NCI-H2107 (cell line): Measurements from ENCODE around the gene ANKRD18B.
"Not testable (repeated sequence)": the region's sequence is repeated elsewhere in the genome, so short reads cannot be mapped to it uniquely, and the experiment has no call there.

Experiments used
- DNase-seq: peaks from one replicate; lab custom pipeline; 2025; lab: John Stamatoyannopoulos, UW

The ANKRD18B gene

DNA sequence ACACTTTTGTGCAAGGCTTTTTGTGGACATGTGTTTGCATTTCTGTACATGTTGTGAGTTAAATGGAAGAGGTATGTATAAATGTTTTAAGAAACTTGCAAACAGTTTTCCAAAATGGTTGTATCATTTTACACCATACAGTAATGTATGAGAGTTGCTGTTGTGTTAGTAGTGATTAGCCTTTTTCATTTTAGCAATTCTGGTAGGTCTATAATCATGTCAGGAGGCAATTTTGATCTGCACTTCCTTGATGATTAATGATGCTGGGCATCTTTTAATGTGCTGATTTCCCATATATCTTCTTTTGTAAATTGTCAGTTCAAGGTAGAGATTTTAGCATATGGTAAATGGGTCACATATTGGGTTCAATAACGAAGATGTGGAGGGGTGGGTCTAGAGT, 87.3 kb downstream of the ANKRD18B start:
- DNase-seq: no peak

DNA sequence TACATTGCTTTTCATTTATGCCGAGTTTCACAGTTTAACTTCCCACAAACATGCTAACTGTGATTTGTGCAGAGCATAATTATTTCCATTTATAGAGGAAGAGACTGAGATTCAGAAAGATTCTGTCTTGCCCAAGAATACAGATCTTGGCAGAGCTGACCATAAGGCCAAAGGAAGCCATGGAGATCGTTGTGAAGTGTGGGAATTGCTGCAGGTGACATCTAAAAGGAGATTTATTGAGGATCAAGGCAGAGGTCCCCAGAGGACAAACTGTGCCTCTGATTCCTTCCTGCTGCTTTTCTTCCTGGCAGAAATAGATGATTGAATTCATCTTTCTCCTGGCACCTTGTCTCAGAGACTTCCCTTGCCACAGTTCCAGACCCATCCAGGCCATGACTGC, 88.4 kb downstream of the ANKRD18B start:
- DNase-seq: not testable (repeated sequence)

DNA sequence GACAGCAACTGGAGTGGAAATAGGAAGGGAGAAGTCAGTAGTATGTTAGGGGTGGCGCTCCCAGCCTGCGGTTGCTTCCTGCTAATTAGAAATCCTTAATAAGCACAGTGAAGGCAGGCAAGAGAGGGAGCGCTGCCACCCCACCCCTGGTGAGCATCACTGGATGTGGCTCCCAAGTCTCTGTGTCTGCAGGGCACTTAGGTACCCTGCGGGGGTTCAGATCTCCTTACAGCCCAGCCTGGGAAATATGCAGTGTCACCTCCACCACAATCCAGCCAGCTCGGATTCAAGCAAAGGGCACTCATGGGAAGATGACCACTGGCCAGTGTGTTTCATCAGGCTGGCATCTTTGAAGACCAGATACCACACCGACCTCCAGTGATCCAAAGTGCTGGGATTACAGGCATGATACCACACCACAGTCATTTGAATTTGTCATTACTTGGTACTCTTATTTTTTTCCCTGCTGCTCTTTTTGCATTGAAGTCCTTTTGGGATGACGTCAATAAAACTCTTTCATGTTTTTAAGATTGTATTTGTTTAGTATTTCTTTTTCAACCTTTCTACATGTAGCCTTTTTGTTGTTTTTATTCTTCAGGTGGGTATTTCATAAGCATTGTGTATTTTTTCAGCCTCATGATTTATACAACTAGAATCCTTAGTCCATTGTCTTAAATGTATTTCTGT, 90.1 kb downstream of the ANKRD18B start:
- DNase-seq: no peak

DNA sequence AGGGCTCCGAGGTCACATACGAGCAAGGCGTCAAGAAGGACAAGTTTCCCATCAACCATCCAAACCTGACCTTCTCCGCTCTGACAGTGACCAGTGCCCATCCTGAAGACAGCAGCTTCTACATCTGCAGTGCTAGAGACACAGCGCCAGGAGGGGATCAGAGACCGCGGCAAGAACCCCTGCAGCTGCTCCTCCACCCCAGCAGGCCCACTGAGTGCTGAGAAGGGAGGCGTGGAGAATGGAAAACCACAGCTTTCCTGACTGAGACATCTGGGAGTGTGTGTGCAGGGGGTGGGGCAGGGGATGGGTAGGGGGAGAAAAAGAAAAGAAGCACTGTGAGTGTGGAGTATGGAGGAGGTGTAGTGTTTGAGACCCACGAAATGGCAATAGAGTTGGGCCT, 94.3 kb downstream of the ANKRD18B start:
- DNase-seq: not testable (repeated sequence)

DNA sequence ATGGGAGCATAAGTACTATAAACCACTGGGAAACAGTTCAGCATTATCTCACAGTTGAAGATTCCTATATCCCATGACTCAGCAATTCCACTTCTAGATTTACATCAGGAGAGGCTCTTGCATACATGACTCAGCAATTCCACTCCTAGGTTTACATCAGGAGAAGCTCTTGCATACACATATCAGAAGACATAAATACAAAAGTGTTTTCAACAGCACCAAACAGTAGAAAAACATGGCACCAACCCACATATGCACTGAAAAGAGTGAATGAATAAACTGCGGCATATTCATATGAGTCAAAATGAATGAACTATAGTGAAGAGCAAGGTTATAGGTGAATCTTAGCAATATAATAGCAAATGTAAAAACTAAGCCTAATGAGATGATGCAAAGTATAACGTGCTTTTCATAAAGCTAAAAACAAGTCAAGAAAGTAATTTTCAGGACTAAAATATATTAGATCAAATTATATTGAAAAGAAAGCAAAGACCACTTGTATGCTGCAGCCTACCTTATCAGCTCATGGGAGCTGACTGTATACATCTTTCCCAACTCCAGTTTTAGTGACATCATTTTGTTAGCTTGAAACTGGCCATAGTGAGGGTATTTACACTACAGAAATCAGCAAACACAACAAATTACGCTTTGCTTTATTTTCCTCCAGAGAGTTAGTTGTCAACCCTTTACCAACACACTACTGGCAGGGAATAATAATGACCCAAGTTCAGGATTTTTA, 95.8 kb downstream of the ANKRD18B start:
- no peak for DNase-seq

DNA sequence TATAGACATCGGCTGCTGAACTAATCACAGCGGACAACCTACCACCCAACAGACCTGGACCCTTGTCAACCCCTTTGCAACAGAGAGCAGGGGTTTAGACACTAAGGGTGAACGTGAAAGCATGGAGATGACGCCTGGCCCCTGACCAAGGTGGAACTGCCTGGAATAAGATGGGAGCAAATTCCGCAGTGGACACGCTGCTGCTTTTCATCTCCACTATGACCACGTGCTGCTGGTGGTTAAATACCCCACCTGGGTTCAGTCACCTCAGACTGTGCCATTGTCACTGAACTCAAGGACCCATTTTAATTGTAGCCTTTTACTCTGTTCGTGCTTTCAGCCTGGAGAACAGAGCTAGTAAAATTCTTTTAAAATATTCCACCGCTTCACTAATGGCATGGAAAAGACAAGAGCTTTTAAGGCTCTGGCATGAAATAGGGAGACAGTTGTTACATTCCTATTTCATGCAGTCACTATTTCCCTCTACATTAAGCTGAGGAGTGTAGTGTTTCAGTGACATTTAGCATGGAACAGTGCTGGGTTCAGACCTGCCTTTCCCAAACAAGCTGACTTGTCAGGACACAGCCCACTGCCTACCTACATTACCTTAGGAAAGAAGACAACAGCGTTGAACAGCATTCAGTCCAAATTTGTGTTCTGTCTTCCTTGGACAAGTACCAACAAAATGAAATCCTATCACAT, 96.8 kb downstream of the ANKRD18B start:
- no peak for DNase-seq
